ENCODE measurements around the gene GABRG3.

The GABRG3 gene

DNA sequence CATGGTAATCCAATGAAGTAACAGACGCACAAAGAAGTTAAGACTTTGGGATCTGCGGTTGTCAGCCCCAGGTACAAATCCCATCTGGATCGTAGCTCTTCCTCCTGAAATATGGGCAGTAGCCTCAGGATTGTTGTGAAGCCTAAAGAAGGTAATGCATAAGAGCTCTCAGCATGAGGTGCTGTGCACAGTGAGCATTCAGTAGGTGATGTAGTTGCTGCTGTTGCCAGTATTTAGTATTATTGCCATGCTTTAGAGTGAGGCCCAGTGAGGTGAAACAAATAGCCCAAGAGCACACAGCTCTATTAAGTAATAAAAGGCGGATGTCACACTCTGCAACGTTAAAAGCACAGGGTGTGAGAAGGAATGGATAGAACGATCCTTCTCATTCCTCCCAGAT, 225.7 kb downstream of the GABRG3 start:
- DNase-seq: no peak

DNA sequence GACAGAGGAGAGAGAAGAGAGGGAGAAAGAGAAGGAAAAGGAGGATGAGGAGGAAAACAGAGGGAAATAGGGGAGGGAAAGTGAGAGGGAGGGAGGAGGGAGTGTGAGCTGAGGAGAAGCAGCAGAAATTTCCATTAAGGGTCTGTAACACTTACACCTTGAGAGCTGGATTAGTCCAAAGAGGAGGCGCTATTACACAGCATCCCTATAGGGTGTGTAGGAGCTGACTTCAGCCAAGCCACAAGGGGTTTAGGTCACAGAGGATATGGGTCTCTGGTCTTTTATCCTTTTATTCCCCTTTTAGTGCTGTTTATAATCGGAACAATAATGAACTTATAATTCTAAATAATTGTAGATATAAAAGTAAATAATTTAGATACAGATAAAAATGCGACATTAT, 230.4 kb downstream of the GABRG3 start:
- DNase-seq: no peak

DNA sequence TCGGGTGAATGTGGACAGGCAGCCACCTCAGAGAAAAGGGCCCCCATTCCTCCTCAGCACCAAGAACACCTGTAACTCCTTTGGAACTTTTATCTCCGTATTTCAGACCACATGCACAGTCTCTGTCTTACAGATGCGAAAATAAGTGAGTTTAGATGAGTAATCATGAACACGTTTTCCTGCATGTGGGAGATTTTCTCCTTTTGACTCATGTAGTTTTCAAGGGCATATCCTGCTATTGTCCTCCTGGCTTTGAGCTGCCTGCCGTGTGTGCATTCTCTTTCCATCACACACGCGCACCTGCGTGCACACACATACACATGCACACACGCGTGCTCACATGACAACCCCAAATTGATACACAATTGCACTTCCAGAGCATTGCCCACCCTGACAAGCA, 239.2 kb downstream of the GABRG3 start:
- no peak for DNase-seq

DNA sequence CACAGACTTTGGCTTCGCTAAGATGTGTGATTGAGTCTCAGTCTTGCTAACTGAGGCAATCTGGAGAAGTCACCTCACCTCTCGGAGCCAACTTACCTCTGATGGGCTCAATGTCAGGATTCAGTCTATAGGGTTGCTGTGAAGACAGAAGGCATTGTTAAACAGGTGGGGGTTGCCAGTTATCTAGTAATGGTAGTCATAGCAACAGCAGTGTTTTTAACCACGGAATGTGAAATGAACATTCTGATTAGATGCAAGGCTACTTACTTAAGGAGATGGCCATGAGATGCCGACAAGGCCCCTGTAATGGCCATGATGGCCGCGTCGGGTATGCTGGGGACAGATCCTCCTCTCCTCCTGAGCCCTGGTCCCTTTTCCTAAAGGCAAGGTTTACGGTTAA, 243.1 kb downstream of the GABRG3 start:
- DNase-seq: no peak

DNA sequence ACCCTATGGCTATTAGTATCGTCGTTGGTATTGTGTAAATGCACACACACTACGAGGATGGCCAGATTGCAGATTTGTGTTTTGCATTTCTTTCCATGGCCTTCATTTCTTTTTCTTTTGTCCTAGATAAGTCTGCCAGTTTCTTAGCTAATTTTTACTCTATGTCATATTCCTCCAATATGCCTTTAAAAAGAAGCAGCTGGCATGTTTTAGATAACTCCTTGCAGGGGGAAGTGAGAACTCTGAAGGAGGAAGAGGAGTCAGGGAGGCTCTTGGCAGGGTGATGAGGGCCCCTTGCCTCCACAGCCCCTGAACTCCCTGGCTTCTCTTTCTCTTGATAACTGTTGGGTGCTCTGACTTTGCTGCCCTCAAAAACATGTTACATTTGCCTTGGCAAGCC, 244.0 kb downstream of the GABRG3 start:
- no peak for DNase-seq

DNA sequence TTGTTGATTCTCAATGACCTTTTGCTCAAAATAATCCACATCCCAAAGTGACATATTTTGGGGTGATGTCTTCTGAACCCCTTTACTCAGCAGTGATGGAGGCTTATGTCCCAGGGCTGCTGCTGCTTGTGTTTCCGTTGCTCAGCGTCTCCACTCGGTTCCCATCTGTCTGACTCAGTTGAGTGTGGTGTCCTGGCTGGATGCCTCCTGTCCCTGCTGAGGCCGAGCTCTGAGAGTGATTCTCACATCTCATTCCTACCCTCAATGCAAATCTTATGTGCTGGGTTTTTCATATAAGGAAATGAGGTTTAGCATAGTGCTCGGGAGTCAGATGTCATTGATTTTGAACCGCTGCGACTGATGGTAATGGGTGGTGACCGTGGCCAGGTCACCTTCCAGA, 247.4 kb downstream of the GABRG3 start:
- no peak for DNase-seq

DNA sequence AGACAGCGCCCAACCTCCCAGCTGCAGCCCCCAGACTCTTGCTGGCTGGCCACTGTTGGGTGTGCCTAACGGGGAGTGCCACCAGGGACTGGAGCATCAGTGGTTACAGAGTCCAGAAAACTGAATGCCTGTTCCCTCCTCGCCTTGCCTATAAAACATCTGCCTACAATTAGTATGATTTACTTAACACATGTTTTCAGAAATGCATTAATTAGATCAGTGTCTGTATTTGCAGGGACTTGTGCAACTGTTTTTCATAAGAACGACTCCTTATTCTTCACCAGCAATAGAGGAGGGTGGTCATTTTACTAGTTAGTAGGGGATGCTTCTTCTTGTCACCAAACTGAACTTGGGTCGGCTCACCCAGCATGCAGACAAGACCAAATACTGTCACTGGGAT, 248.7 kb downstream of the GABRG3 start:
- no peak for DNase-seq

DNA sequence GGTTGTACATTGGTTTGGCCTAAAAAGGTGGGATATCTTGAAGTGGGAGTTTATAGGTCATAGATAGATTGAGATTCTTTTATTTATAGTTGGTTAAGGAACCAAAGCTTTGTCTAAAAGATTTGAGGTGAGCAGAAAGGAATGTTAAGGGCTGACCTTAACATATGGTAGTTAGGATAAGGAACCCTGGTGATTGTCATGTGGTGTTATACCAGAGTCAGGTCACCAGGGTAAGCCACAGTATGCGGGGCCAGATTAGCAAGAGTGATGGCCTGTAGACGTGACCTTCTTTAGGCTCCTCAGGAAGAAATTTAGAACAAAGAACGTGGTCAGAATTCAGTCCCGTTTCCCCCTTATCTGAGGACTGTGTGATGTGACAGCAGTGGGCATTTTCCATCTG, 249.2 kb downstream of the GABRG3 start:
- no peak for DNase-seq

DNA sequence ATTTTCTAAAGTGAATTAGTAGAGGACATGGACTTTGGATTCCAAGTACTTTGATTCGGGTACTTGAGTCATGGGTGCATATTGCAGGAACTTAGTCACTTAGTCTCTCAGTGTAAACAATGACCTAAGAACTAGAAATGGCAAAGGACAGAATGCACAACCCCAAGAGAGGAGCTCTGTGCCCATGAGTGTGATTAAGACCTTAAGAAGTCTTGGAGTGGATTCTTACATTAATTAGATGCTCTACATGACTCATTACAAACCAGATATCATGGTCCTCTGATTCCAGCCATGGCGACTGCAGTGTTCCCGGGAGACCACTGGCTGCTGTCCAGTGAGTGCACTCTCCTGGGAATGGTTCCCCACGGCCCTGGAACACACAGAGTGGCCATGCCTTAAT, 251.5 kb downstream of the GABRG3 start:
- DNase-seq: no peak

DNA sequence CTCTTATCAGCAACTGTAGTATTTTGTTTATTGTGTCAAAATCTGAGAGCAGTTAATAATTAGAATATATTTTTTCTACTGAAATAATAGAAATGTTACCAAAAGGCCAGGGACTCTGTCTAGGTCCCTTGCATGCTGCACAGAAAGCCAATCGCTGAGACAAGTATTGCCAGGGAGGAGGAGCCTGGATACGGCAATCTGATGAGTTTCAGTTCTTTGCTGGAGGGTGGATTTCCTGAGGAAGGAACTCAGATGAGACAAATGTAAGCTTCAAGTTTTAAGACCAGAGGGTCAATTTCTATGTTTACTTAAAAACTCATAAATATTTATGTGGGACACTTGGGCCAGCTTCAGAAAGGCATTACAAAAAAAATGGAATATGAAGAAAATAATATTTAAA, 252.2 kb downstream of the GABRG3 start:
- no peak for DNase-seq

DNA sequence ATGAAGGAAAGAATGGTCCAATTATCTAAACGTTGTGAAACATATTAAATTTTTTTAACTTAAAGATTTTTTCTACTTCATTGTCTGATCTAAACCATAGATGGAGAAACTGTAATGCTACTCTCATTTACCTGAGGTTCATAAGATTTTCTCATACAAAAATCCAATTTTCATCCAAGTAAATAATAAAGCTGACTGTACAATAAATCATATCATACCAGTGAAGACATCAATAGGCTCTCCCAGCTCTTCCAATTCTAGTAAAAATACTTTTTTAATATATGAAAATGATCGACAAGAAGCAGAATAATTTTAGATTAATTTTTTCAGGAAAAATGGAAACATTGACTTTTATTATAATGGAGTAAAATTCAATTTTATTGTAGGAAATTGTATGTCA, 260.8 kb downstream of the GABRG3 start:
- DNase-seq: no peak

DNA sequence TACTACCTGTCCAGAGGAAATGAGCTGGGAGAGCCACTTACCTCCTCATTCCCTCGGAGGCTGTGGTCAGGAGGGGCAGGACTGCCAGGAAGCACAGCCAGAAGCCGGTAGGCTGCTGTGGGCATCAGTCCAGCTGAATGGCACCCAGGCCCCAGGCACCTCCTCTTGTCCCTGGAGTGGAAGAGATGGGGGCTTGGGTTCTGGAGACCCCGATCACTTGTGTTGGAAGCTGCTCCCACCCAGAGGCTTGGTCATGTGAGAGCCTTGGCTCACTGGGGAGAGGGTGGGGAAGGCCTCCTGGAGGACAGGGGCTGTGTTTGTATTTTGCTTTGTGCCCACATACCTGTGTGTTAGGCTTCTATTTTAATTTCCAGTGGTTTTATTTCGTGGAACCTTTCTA, 261.9 kb downstream of the GABRG3 start:
- DNase-seq: no peak

DNA sequence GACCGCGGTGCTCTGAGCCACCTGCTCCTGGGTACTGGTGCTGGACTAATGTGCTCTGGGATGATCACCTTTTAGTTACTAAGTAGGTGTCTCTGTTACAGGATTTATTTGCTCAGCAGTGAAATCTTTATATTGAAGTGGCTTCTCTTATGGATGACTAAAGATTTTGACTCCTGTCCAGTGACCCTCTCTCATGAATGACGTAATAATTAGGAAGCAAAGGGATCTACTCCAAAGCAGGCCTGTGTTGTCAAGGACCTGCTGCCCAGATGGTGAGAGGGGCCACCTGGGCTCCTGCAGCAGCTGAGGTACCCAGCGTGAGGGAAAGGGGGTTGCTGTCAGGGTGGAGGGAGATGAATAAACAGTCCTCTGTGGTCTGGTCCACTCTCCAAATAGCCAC, 263.6 kb downstream of the GABRG3 start:
- DNase-seq: no peak

DNA sequence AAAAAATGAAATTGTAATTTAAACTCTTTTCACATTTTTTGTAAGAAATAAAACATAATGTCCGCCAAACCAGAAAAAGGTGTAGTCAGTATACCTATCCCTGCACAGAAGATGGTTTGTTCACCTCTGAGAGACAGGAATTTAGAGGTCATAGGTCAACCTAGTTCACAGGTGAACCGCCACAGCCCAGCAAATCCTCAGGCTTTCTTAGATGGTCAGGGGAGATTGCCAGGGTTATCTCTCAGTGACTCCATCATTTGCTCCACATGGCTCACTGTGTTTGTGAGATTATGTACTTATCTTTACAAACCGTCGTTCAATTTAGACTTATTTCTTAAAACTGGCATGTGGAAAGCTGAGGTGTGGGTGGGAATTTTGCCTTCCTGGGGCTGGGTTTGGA, 264.2 kb downstream of the GABRG3 start:
- no peak for DNase-seq

DNA sequence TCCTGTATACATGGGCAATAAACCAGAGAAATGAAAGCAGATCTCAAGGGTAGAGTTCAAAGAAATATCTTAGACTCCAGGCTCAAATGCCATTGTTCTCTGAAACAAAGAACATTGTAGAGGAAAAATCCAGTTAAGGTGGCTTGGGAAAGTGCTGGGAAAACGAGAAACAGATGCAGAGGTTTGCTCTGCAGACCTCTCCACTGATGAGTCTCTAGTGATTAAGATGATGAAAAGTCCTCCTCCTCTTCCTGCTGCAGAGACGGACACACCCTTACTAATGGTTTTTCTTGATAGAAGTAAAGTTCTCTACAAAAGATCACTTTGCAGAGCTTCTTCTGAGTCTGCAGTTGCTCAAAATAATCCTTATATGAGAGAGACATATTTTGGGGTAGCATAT, 264.7 kb downstream of the GABRG3 start:
- DNase-seq: no peak

DNA sequence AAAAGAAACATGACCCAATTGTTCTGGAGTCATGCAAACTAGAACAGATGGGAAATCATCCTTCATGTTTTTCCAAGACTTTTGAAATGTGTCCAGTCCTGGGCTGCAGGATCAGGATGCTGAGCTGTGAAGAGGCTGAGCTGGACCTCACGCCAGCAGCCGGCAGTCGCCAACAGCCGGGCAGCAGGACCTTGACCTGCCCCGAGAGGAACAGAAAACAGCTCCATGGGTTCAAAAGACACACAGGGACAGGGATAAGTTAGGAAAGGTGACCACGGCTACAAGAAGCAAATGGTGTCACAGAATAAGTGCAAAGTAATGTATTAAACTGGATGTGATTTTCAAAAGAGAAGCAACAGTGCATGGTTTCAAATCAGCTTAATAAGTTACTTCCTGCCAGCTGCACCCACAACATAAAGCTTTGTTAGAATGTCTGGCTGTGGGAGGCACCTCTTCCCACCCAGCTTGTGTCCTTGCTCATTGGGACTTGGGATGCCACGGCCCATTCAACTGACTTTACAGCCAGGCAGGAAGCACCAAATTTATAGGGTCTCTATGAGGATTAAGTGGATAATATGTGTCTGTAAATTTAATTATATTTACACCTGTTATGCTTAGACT, 266.4 kb downstream of the GABRG3 start:
- no peak for DNase-seq

DNA sequence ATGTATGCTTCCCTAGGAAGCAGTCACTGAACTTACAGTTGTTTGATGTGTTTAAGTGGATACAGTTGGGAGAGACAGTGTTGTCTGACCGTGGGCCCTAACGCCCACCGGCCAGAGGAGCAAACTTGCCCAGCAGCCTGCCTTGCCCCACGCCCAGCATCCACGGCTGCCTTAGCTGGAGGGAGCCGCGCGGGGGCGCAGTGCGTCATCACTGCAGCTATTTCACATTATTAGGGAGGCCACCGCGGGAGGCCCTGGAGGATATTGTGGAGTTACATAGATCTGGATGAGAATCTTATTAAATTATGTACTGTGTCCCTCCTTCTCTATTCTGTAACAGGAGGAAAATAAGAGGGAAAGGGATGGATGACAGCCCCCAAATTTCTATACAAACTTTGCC, 267.2 kb downstream of the GABRG3 start:
- DNase-seq: no peak

DNA sequence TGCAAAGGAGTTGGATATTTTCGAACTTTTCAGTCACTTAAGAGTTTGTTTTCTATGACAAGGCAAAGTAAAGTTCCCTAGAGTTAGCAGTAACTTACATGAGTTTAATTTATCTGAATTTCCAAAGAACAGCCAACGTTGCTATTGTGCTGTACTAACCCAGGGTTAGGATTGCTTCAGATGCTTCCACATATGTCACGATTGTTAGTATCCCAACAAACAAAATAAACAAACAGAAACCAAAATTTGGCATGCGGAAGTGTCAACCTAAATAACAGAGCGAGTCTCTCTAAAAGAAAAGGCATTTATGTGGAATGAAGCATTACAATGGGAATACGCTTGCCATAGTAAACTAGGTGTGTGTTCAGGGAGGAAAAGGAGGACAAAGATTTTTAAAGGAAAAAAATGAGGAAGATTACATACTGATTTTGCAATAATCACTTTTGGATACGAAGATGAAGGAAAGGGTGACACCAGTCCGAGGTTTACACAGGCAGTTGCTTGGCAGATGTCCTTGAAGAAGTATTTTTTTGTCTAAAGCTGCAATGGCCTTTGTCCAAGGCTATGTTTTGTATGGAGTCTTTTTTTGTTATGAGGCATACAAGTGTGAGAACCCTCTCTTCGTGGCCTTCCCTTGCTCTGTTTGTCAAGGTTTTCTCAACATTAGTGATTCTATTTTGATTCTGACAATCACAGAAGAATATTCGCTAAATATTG, 267.9 kb downstream of the GABRG3 start:
- DNase-seq: no peak

DNA sequence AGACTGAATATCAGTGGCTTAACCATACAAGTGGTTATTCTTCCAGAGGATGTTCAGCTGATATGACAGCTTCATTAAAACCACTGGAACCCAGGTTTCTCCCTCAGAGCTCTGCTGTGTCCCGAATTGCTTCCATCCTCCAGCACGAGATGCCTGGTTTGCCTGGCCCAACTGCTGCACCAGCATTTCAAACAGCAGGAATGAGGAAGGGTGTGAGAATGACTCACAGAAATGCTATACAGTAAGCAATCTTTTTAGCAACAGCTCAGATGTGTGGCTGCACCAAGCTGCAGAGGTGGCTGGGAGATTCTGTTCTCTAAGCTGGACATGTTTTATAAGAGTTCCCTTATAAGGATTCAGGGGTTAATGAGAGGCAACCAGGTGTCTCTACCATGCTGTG, 271.0 kb downstream of the GABRG3 start:
- DNase-seq: no peak

DNA sequence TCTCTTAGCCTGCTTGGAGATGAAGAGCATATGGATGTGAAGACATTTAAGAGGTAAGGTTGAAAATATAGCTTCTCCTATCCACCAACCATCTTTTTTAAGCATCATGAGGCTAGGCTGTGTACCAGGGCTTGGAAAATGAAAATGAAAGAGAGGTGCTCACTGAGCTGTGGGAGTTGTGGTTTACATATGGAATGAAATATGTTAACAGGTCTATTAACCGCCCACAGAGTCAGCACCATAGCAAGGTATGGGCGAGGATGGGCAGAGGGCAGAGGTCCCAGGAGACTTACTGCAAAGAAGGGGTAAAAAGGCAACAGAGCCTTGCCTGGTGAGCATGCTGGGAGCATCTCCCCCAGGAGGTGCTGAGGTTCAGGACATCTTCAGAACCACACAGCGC, 273.1 kb downstream of the GABRG3 start:
- no peak for DNase-seq

DNA sequence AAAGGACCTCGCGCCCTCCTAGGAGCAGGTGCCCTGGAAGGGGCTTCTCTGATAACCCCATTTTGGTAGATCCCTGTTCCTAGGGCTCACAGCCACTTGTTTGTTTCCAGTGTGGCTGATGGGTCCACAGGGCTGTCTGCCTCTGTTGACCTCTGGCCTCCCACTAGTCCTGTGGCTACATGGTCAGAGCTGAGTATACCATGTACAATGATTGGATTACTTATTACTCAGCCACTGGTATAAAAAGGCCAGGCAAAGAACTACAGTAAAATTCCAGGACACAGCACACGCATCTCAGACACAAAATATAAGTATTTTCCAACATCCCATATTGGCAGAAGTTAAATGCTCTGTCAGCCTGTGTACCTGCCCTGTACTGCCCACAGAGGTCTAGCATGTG, 277.3 kb downstream of the GABRG3 start:
- no peak for DNase-seq

DNA sequence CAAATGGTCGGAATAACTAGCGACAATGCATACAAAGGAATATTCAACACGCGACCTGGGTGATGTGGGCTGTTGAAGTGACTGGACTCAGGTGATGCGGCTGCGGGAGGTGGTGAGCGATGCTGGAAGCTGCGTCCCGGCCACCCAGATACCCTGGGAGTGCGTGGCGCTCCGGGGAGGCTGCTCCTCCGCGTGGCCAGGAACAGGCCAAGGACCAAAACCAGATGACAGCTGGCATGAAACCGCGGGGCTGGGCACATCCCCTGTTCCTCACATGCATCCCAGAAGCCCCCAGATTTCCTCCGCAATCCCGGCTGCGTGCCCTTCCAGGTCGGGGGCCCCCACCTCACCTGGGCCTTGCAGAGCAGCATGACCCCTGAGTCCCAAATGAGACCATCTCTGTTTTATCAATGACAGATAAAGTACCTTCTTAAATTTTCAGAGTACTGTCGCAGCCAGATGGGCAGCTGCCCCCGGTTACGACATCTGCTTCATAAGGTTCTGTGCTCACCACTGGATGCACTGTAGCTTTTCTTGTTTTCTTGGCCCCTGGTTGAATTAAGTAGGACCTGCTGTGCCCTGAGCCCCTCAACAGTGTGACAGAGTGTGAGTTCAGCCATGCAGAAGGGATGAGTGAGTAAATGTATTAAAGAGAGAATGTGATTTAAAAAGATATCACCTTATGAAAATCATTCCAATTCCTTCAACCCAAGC, 278.2 kb downstream of the GABRG3 start:
- no peak for DNase-seq

DNA sequence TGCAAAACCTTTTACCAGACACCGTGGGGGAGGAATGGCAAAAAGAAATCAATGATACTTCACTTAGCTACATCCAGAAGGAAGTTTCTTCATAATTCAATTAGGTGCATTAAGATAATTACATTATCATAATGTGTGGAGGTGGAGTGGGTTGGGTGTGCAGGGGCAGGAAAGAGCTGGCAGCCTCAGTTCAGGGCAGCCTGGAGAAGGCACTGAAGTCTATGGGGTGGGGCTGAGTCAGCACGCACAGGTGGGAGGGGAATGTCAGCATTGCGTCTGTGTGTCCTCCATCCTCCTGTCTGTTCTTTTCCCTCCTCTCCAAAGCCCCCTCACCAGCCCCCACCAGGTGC, 278.8 kb downstream of the GABRG3 start:
- DNase-seq: no peak

DNA sequence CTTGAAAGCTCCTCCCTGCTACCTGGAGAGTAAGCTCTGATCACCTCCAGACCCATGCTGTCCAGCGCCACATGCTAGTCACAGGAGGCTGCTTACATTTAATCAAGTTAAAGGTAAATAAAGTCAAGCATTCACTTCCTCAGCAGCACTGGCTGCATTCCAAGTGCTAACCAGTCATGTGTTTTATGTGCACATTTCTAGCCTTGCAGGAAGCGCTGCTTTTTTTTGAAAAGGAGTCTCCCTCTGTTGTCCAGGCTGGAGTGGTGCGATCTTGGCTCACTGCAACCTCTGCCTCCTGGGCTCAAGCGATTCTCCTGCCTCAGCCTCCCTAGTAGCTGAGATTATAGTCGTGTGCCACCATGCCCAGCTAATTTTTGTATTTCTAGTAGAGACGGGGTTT, 279.2 kb downstream of the GABRG3 start:
- DNase-seq: no peak

DNA sequence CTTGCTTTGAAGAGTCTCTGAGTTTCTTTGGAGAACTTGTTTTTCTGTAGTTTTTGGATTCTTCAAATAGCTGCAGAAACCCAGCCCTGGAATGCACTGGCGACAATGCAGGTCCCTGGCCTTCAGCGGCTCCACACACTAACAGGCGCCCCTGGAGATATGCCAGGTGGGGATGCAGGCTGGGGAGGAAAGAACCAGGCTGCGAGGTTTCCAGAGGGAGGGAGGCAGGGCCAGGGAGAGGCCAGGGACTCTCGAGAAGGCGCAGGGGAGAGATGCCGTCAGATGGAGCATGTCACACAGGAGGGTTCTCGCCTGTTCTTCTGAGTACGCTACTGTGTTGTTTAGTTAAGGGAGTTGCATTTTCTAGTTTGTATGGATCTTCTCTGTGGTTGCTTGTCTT, 283.1 kb downstream of the GABRG3 start:
- DNase-seq: no peak

Measured in activated gamma-delta T cell treated with Interleukin-2 at 50 U/mL for 16 hours (primary cell).